Measurements from ENCODE around the gene SKP1. TPM values are rescaled to one million over a fixed set of nuclear protein-coding genes. Genes with fewer than 3 reads are reported as not detected.

The SKP1 gene
- total RNA-seq, 2 donors from 2014 or later = 357 to 427 TPM

DNA sequence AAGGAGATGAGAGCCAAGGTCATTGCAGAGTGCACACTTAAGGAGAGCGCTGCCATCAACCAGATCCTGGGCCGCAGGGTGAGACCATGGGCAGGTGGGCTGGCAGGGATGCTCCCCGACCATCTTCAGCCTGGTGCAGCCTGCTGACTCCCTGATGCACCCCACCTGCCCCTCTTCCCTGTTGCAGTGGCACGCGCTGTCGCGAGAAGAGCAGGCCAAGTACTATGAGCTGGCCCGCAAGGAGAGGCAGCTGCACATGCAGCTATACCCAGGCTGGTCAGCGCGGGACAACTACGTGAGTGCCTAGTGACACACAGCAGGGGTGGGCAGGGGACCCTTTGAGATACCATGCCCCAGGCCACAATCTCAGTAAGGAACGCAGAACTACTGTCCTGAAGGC, 33.9 kb downstream of the SKP1 start:
- Histone ChIP-seq H3K9ac (ENCODE audit: extremely low read depth, low read length, poor library complexity, severe bottlenecking) (no peak overlapping the region), H3K27me3 (ENCODE audit: control insufficient read depth, insufficient read depth, low read length, poor library complexity, severe bottlenecking) (no peaks in the 10 kb centered on the region), H3K36me3 (ENCODE audit: control insufficient read depth, insufficient read depth, low read length) (peaks cover 82% of the 10 kb centered on the region), H3K4me3 (ENCODE audit: low read length) (no peak overlapping the region), H3K27ac (ENCODE audit: low read depth, low read length) (no peak overlapping the region), H3K4me1 (ENCODE audit: control insufficient read depth, insufficient read depth, low read length) (no peaks in the 10 kb centered on the region), H3K9me3 (ENCODE audit: control insufficient read depth, low read length) (no peaks in the 10 kb centered on the region)
- H3K9me3 Mint-ChIP-seq = no peaks in the 10 kb centered on the region
- no peak overlapping the region for H3K27ac Mint-ChIP-seq
- DNase-seq = peak; percentile 41
- peaks cover 52% of the 10 kb centered on the region for H3K36me3 Mint-ChIP-seq (ENCODE audit: low read depth)
- no peak overlapping the region for H3K4me3 Mint-ChIP-seq
- no peak for TF ChIP-seq CTCF (conservative IDR thresholded peaks at IDR 0.05)
- H3K27me3 Mint-ChIP-seq (ENCODE audit: insufficient read depth) = no peaks in the 10 kb centered on the region
- 89 to 97% methylated on average over 3 to 12 of the region's 12 CpGs for WGBS, 2 experiments (ENCODE audit: insufficient coverage in 1 of 2, insufficient read length in 1 of 2)
- H3K4me1 Mint-ChIP-seq = no peaks in the 10 kb centered on the region

GRCh38 chr5:134142052-134142451, 34.7 kb downstream of the SKP1 start:
- no peaks in the 10 kb centered on the region for H3K9me3 Mint-ChIP-seq
- H3K4me1 Mint-ChIP-seq = peaks cover 3% of the 10 kb centered on the region
- peak; percentile 43 for DNase-seq
- Histone ChIP-seq H3K27ac (ENCODE audit: low read depth, low read length) (no peak overlapping the region), H3K4me1 (ENCODE audit: control insufficient read depth, insufficient read depth, low read length) (no peaks in the 10 kb centered on the region), H3K9me3 (ENCODE audit: control insufficient read depth, low read length) (no peaks in the 10 kb centered on the region), H3K9ac (ENCODE audit: extremely low read depth, low read length, poor library complexity, severe bottlenecking) (no peak overlapping the region), H3K4me3 (ENCODE audit: low read length) (no peak overlapping the region), H3K36me3 (ENCODE audit: control insufficient read depth, insufficient read depth, low read length) (peaks cover 76% of the 10 kb centered on the region), H3K27me3 (ENCODE audit: control insufficient read depth, insufficient read depth, low read length, poor library complexity, severe bottlenecking) (no peaks in the 10 kb centered on the region)
- H3K27me3 Mint-ChIP-seq (ENCODE audit: insufficient read depth) = no peaks in the 10 kb centered on the region
- peaks cover 49% of the 10 kb centered on the region for H3K36me3 Mint-ChIP-seq (ENCODE audit: low read depth)
- WGBS, 2 experiments (ENCODE audit: insufficient coverage in 1 of 2, insufficient read length in 1 of 2) = 80% methylated on average over 5 of the region's 5 CpGs; no CpG with 5 or more reads in 1 of the 2 experiments
- H3K4me3 Mint-ChIP-seq = no peak overlapping the region
- no peak overlapping the region for H3K27ac Mint-ChIP-seq
- no peak for TF ChIP-seq CTCF (conservative IDR thresholded peaks at IDR 0.05)

- Histone ChIP-seq H3K9me3 (ENCODE audit: control insufficient read depth, low read length) (no peaks in the 10 kb centered on the region), H3K4me1 (ENCODE audit: control insufficient read depth, insufficient read depth, low read length) (no peaks in the 10 kb centered on the region), H3K9ac (ENCODE audit: extremely low read depth, low read length, poor library complexity, severe bottlenecking) (no peak overlapping the region), H3K4me3 (ENCODE audit: low read length) (no peak overlapping the region), H3K27ac (ENCODE audit: low read depth, low read length) (no peak overlapping the region), H3K27me3 (ENCODE audit: control insufficient read depth, insufficient read depth, low read length, poor library complexity, severe bottlenecking) (no peaks in the 10 kb centered on the region), H3K36me3 (ENCODE audit: control insufficient read depth, insufficient read depth, low read length) (peaks cover 71% of the 10 kb centered on the region)
- Mint-ChIP-seq H3K4me3 (no peak overlapping the region), H3K9me3 (no peaks in the 10 kb centered on the region), H3K36me3 (ENCODE audit: low read depth) (peaks cover 44% of the 10 kb centered on the region), H3K4me1 (peaks cover 3% of the 10 kb centered on the region), H3K27ac (peak overlapping the region; percentile 16), H3K27me3 (ENCODE audit: insufficient read depth) (no peaks in the 10 kb centered on the region)
- WGBS, 2 experiments (ENCODE audit: insufficient coverage in 1 of 2, insufficient read length in 1 of 2) = 91 to 93% methylated on average over 7 to 9 of the region's 9 CpGs
- no peak for TF ChIP-seq CTCF (conservative IDR thresholded peaks at IDR 0.05)
- DNase-seq = peak; percentile 55
These were observed 35.3 kb downstream of the SKP1 start for GRCh38 chr5:134141331-134142050.
